Fibroblast of lung (primary cell): ENCODE measurements around the gene SHANK3. TPM values are rescaled to one million over a fixed set of nuclear protein-coding genes. Genes with fewer than 3 reads are reported as not detected.

Source experiments
- DNase-seq, 2 donors: peaks; one replicate each; pipeline versions ENCODE4 v3.0.0 to v3.0.0-alpha.2; 2010; ENCODE audit warnings: low read depth in 2 of 2
- H2AFZ ChIP-seq: 2 replicates; pipeline ENCODE4 v1.5.1; 2012; ENCODE audit warnings: low read length, control low read depth, inconsistent platforms
- H3K27ac ChIP-seq: 2 replicates; pipeline ENCODE4 v1.5.1; 2011; ENCODE audit warnings: low read length, control low read depth; ENCODE audit not compliant: insufficient read depth
- H3K27me3 ChIP-seq: 2 replicates; pipeline ENCODE4 v1.5.1; 2011; ENCODE audit warnings: mild to moderate bottlenecking, low read length; ENCODE audit not compliant: control insufficient read depth, insufficient read depth
- H3K36me3 ChIP-seq: 2 replicates; pipeline ENCODE4 v1.5.1; 2011; ENCODE audit warnings: low read length; ENCODE audit not compliant: control insufficient read depth, insufficient read depth
- H3K4me1 ChIP-seq: 2 replicates; pipeline ENCODE4 v1.5.1; 2011; ENCODE audit warnings: low read length; ENCODE audit not compliant: control insufficient read depth, insufficient read depth; ENCODE audit errors: extremely low read depth
- H3K4me2 ChIP-seq: 2 replicates; pipeline ENCODE4 v1.5.1; 2011; ENCODE audit warnings: low read length, control low read depth; ENCODE audit not compliant: insufficient read depth; ENCODE audit errors: extremely low read depth
- H3K4me3 ChIP-seq, 4 experiments: fragments of 200-600 bp in 1 of 4; sonication (generic) in 1 of 4; replicated peaks in 1 of 4; 2 replicates each; pipeline ENCODE4 v1.5.1; 2011 to 2016; ENCODE audit warnings: low read length in 4 of 4, low read depth in 3 of 4, mild to moderate bottlenecking in 3 of 4, control low read depth in 2 of 4, inconsistent platforms in 1 of 4, mixed read lengths in 1 of 4; ENCODE audit not compliant: insufficient read depth in 1 of 4; ENCODE audit errors: control extremely low read depth in 1 of 4
- H3K79me2 ChIP-seq: 2 replicates; pipeline ENCODE4 v1.5.1; 2012; ENCODE audit warnings: mild to moderate bottlenecking, low read length, inconsistent platforms; ENCODE audit not compliant: control insufficient read depth, insufficient read depth
- H3K9ac ChIP-seq: 2 replicates; pipeline ENCODE4 v1.5.1; 2011; ENCODE audit warnings: mild to moderate bottlenecking, low read length, control low read depth; ENCODE audit not compliant: insufficient read depth
- H3K9me3 ChIP-seq: 2 replicates; pipeline ENCODE4 v1.5.1; 2012; ENCODE audit warnings: low read depth, low read length; ENCODE audit not compliant: control insufficient read depth, insufficient read depth
- H4K20me1 ChIP-seq: 2 replicates; pipeline ENCODE4 v1.5.1; 2011; ENCODE audit warnings: low read length; ENCODE audit not compliant: control insufficient read depth, insufficient read depth; ENCODE audit errors: extremely low read depth
- EZH2 ChIP-seq: IDR thresholded peaks from 2 replicates; pipeline ENCODE4 v1.5.1; 2012; ENCODE audit warnings: low read length, control low read depth, mild to moderate bottlenecking; ENCODE audit errors: missing control alignments
- polyA plus RNA-seq, 2 donors: library from polyadenylated mRNA; depleted of rRNA in 1 of 2; stranded (reverse) in 1 of 2; unstranded in 1 of 2; fragments of >200 nt; gene quantifications; 2 replicates each; pipeline ENCODE4 v1.2.1, GENCODE V29; 2011 to 2012; ENCODE audit warnings: missing spikeins in 1 of 2
- total RNA-seq: library from RNA; depleted of rRNA; stranded (reverse); fragments of >200 nt; gene quantifications from 2 replicates; pipeline ENCODE4 v1.2.1, GENCODE V29; 2014
- TF ChIP-seq, protein P1 (sequence below), 2 donors: IDR thresholded peaks in 1 of 2; conservative IDR thresholded peaks in 1 of 2; 1 replicate in 1 of 2; 2 replicates in 1 of 2; pipeline ENCODE4 v1.5.1; 2011 to 2012; ENCODE audit warnings: low read length in 2 of 2, control low read depth in 1 of 2, inconsistent platforms in 1 of 2, low read depth in 1 of 2, mild to moderate bottlenecking in 1 of 2

The SHANK3 gene
- total and polyA plus RNA-seq, 2 donors (not counting 1 experiment from before 2014, with no cell fraction given): 0.17 to 0.33 TPM

DNA sequence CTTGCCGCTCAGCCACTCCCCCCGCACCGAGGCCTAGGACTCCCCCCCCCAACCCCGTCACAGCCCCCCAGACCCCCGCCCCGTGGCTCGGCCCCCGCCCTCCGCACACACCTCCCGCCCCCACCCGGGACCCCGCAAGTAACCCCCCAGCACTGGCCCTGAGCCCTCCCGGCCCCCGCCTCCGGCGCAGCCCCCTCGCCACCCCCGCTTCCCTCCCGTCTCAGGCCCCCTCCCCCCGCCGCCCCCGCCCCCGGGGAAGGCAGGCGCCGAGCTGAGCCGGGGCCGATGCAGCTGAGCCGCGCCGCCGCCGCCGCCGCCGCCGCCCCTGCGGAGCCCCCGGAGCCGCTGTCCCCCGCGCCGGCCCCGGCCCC is 1.5 kb downstream of the SHANK3 start:
- H3K4me2 ChIP-seq: no peak overlapping the region
- H3K4me1 ChIP-seq: no peaks in the 10 kb centered on the region
- H2AFZ ChIP-seq: no peak overlapping the region
- H3K4me3 ChIP-seq: no peak overlapping the region
- H3K9ac ChIP-seq: no peak overlapping the region
- no peaks in the 10 kb centered on the region for H3K79me2 ChIP-seq
- no peak overlapping the region for H3K27ac ChIP-seq
- TF ChIP-seq EZH2: no peak
- TF ChIP-seq, protein P1, sequence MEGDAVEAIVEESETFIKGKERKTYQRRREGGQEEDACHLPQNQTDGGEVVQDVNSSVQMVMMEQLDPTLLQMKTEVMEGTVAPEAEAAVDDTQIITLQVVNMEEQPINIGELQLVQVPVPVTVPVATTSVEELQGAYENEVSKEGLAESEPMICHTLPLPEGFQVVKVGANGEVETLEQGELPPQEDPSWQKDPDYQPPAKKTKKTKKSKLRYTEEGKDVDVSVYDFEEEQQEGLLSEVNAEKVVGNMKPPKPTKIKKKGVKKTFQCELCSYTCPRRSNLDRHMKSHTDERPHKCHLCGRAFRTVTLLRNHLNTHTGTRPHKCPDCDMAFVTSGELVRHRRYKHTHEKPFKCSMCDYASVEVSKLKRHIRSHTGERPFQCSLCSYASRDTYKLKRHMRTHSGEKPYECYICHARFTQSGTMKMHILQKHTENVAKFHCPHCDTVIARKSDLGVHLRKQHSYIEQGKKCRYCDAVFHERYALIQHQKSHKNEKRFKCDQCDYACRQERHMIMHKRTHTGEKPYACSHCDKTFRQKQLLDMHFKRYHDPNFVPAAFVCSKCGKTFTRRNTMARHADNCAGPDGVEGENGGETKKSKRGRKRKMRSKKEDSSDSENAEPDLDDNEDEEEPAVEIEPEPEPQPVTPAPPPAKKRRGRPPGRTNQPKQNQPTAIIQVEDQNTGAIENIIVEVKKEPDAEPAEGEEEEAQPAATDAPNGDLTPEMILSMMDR (conservative IDR thresholded peaks at IDR 0.05 in 1 of 2, IDR thresholded peaks at IDR 0.05 in 1 of 2; ENCODE audit: low read depth in 1 of 2, low read length in 2 of 2): no peak
- H4K20me1 ChIP-seq: no peaks in the 10 kb centered on the region
- H3K9me3 ChIP-seq: no peaks in the 10 kb centered on the region
- no peaks in the 10 kb centered on the region for H3K36me3 ChIP-seq
- DNase-seq: no peak
- H3K27me3 ChIP-seq: peaks cover 28% of the 10 kb centered on the region

DNA sequence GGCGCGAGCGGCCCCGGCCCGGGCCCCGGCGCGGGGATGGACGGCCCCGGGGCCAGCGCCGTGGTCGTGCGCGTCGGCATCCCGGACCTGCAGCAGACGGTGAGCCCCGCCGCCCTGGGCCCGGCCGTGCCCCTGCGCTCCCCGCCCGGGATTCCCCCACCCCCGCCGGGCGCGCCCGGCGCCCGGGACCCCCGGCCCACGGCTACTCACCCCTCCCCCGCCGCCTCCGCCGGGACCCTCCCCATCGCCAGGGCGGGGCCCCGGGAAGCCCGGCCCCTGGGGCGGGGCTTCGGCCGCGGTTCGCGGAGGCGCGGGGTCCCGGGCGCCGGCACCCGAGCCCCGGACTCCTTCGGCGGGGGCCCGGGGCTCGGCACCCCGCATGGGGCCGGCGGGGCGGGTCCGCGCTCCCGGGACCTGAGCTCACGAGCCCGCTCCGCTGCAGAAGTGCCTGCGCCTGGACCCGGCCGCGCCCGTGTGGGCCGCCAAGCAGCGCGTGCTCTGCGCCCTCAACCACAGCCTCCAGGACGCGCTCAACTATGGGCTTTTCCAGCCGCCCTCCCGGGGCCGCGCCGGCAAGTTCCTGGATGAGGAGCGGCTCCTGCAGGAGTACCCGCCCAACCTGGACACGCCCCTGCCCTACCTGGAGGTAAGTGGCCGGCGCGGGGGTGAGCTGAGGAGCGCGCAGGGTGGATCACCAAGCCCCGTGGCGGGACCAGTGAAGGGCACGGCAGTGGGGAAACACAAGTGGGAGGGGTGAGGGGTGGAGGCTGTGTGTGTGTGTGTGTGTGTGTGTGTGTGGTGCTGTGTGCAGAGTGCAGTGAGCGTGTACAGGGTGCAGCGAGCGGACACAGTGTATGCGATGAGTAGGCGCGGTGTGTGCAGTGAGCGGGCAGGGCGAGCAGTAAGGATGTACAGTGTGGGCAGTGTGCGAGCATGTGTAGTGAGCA is 2.3 kb downstream of the SHANK3 start:
- H3K36me3 ChIP-seq: no peaks in the 10 kb centered on the region
- H3K4me3 ChIP-seq: peak overlapping the region in 1 of 4 experiments; percentile 10

DNA sequence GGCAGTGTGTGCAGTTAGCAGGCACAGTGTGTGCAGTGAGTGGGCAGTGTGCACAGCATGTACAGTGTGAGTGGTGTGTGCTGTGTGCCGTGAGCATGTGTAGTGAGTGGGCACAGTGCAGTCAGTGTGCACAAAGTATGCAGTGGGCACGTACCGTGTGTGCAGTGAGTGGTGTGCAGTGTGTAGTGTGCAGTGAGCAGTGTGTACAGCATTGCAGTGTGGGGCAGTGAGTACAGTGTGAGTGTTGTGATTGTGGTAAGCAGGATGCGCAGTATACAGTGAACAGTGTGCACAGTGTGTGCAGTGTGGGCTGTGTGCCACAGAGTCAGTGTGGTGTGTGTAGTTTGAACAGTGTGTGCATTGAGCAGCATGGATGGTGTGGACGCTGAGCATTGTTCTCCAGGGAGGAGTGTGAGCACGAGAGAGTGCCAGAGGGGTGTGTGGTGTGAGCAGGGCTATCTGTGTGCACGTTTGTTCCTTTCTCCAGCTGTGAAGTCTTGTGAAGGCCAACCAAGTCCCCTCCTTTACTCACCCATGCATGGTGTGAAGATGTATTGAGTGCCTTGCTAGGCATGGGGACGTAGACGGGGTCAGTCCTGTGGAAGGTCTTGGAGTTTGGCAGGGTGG is 3.0 kb downstream of the SHANK3 start:
- H3K4me3 ChIP-seq: no peak overlapping the region
- no peaks in the 10 kb centered on the region for H3K4me1 ChIP-seq
- H3K79me2 ChIP-seq: no peaks in the 10 kb centered on the region
- TF ChIP-seq, protein P1 (conservative IDR thresholded peaks at IDR 0.05 in 1 of 2, IDR thresholded peaks at IDR 0.05 in 1 of 2; ENCODE audit: low read depth in 1 of 2, low read length in 2 of 2): no peak
- TF ChIP-seq EZH2: peak; percentile 92
- peaks cover 28% of the 10 kb centered on the region for H3K27me3 ChIP-seq
- no peaks in the 10 kb centered on the region for H4K20me1 ChIP-seq
- H3K36me3 ChIP-seq: no peaks in the 10 kb centered on the region
- H3K9ac ChIP-seq: no peak overlapping the region
- DNase-seq: no peak
- H3K4me2 ChIP-seq: no peak overlapping the region
- H2AFZ ChIP-seq: no peak overlapping the region
- no peak overlapping the region for H3K27ac ChIP-seq
- no peaks in the 10 kb centered on the region for H3K9me3 ChIP-seq

More for the DNA sequence above, 2.3 kb downstream of the SHANK3 start:
- no peak overlapping the region for H3K27ac ChIP-seq
- H2AFZ ChIP-seq: no peak overlapping the region
- TF ChIP-seq EZH2: no peak
- TF ChIP-seq, protein P1 (conservative IDR thresholded peaks at IDR 0.05 in 1 of 2, IDR thresholded peaks at IDR 0.05 in 1 of 2; ENCODE audit: low read depth in 1 of 2, low read length in 2 of 2): no peak
- no peaks in the 10 kb centered on the region for H3K9me3 ChIP-seq
- DNase-seq: peak in 1 of 2 donors; percentile 26
- H3K4me2 ChIP-seq: no peak overlapping the region
- no peaks in the 10 kb centered on the region for H3K79me2 ChIP-seq
- H3K9ac ChIP-seq: no peak overlapping the region
- H3K4me1 ChIP-seq: no peaks in the 10 kb centered on the region
- no peaks in the 10 kb centered on the region for H4K20me1 ChIP-seq
- peaks cover 28% of the 10 kb centered on the region for H3K27me3 ChIP-seq
